ENCODE data around the gene LMTK2.

Gene LMTK2

DNA sequence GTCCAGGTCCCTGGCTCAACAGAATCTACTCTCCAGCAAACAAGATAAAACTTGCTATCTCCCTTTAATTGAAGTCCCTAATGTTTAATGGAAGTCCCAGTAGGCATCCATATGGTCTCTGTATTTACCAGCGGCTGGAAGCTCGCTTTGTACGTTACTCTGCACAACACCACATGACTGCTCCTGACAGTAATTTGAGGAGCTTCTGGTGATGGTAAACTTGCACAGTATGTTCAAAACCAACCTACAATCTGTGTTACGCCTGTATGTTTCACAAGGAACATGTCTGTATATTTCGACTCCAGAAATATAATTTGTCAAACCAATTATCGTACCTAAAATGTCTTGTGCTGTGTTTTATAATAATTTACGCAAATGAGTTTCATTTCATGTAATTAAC is 149.8 kb downstream of the LMTK2 start:
- TF ChIP-seq GATA3 (IDR thresholded peaks at IDR 0.05; ENCODE audit: low read depth, low read length) (no peak), GATA2 (IDR thresholded peaks at IDR 0.05; ENCODE audit: low read depth, low read length) (no peak)

DNA sequence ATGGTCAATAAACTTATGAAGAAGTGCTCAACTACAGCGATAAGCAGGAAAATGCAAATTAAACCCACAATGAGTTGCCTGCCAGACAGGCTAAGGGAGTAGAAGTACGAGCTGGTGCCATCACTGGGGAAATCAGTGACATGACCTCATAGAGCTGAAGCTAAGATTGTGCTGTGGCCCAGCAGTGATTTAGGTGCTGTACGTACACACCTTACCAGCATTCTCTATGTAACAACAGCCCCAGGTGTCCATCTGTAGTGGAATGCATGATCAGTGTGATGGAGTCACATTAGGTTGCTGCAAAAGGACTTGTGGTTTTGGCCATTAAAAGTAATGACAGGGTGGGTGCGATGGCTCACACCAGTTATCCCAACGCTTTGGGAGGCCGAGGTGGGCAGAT is 151.0 kb downstream of the LMTK2 start:
- TF ChIP-seq GATA3 (IDR thresholded peaks at IDR 0.05; ENCODE audit: low read depth, low read length) (no peak), GATA2 (IDR thresholded peaks at IDR 0.05; ENCODE audit: low read depth, low read length) (no peak)

All from SH-SY5Y (cell line).